Measurements from ENCODE around the gene TPD52L1.

GRCh38 chr6:125251516-125252220, 98.1 kb downstream of the TPD52L1 start:
- no peak for TF ChIP-seq CTCF (IDR thresholded peaks at IDR 0.05; ENCODE audit: low read depth, low read length)
- TF ChIP-seq EZH2phosphoT487 (IDR thresholded peaks at IDR 0.05; ENCODE audit: low read depth): no peak

Data from OCI-LY3 (cell line).